ENCODE data around the gene FLNB. TPM values are rescaled to one million over a fixed set of nuclear protein-coding genes. Genes with fewer than 3 reads are reported as not detected.

FLNB gene
- total and polyA plus RNA-seq, 2 of the 13 experiments (the other 11 are each of a cell fraction or from before 2014, with no cell fraction given), result 106 to 130 TPM

- ChIA-PET CTCF (ENCODE audit: low intra/inter-chr PET ratio, low total read pairs) (no interaction called here), POLR2A (interaction anchor here (1.5 kb wide), 1 partner anchor 13 kb away, joined by 3 read pairs; no protein-coding TSS in a partner anchor)
- Histone ChIP-seq H3K36me3 (replicated peaks in 1 of 2; ENCODE audit: control insufficient read depth in 1 of 2, insufficient read depth in 2 of 2, low read length in 2 of 2) (no peaks in the 10 kb centered on the region), H3K9me3 (ENCODE audit: low read length) (no peaks in the 10 kb centered on the region), H3K27ac (ENCODE audit: extremely low read length, insufficient read depth, low read length) (peak overlapping the region; percentile 55), H3K79me2 (ENCODE audit: insufficient read depth, low read length) (no peaks in the 10 kb centered on the region), H3K9ac (ENCODE audit: insufficient read depth, low read depth, low read length) (no peak overlapping the region), H3K4me3 (replicated peaks in 1 of 3; ENCODE audit: insufficient read depth in 1 of 3, low read depth in 2 of 3, low read length in 3 of 3) (no peak overlapping the region), H4K20me1 (ENCODE audit: insufficient read depth, low read length) (no peaks in the 10 kb centered on the region), H2AFZ (ENCODE audit: low read length) (no peak overlapping the region), H3K27me3 (ENCODE audit: control insufficient read depth in 1 of 2, insufficient read depth in 2 of 2, low read length in 2 of 2) (no peaks in the 10 kb centered on the region), H3K4me1 (ENCODE audit: insufficient read depth, low read length) (peaks cover 90% of the 10 kb centered on the region), H3K4me2 (ENCODE audit: low read depth, low read length) (peak overlapping the region; percentile 51)
- DNase-seq (ENCODE audit: low spot score) (peak; percentile 47), FAIRE-seq (peak; percentile 8), ATAC-seq (peak; percentile 57)
- no TSS peak for BruUV-seq (replicated peaks)
- WGBS (ENCODE audit: low lambda C conversion rate), result 70% methylated on average over 5 of the region's 5 CpGs
- TF ChIP-seq ETV5 (CRISPR knock-in tag; IDR thresholded peaks at IDR 0.05; ENCODE audit: borderline replicate concordance), result peak; percentile 41; the same call in 1 of the 2 replicates
- peak; percentile 39; the same call in 1 of the 2 replicates for TF ChIP-seq CEBPB (IDR thresholded peaks at IDR 0.05; ENCODE audit: borderline replicate concordance, low read depth, low read length)
- peak; percentile 43 for TF ChIP-seq ZEB1 (IDR thresholded peaks at IDR 0.05; ENCODE audit: insufficient replicate concordance, low read depth)
- TF ChIP-seq FOSL2 (CRISPR knock-in tag; IDR thresholded peaks at IDR 0.05), result peak; percentile 46; the same call in 1 of the 2 replicates
- peak; percentile 26; the same call in 1 of the 2 replicates for TF ChIP-seq ZNF687 (CRISPR knock-in tag; IDR thresholded peaks at IDR 0.05)
- 0 out of 2 replicates have a peak, but pooled peaks have one; percentile 46 for TF ChIP-seq ZNF567 (CRISPR knock-in tag; IDR thresholded peaks at IDR 0.05; ENCODE audit: borderline replicate concordance)
- TF ChIP-seq CBFB (CRISPR knock-in tag; IDR thresholded peaks at IDR 0.05), result no peak
- peak; percentile 30 for TF ChIP-seq XRCC5 (optimal IDR thresholded peaks at IDR 0.05; ENCODE audit: low read length)
- TF ChIP-seq ZNF350 (CRISPR knock-in tag; IDR thresholded peaks at IDR 0.05; ENCODE audit: borderline replicate concordance, low read depth), result no peak
- 0 out of 2 replicates have a peak, but pooled peaks have one; percentile 24 for TF ChIP-seq GFI1 (CRISPR knock-in tag; IDR thresholded peaks at IDR 0.05; ENCODE audit: borderline replicate concordance)
- in situ Hi-C loops (cut with HindIII; ENCODE audit: extremely low pct_ligation_motif_present, low pct_unique_long_range_greater_than_20kb), result no loop called here
- intact Hi-C loops (cut with micrococcal nuclease; ENCODE audit: unreplicated experiment), result no loop called here
Observed at GRCh38 chr3:58206406-58207011, 198.3 kb downstream of the FLNB start.
